ENCODE measurements around the gene HBG1.

DNA sequence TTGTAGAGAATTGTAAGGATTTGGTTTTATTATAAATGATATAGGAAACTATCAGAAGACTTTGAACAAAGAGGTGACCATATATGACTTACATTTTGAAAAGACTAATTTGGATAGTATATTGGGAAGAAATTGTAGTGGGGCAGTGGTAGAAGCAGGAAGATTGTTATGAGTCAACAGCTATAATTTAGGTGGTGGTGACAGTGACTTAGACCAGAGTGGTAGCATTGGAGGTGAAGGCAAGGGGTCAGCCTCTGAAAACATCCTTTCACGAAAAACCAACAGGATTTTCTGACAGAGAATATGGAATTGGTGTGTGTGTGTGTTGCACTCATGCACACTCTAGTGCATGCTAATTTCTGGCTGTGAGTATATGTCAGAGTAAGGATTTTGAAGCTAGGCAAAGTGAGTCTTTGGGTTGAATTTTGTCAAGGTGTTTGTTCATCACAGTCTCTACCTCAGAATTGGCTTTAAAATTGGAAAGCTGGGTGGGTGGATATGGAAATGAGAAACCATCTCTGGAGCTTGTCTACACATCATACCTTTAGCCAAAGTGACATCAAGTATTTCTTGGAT, 28.2 kb upstream of the HBG1 start:
- TF ChIP-seq, protein P1, sequence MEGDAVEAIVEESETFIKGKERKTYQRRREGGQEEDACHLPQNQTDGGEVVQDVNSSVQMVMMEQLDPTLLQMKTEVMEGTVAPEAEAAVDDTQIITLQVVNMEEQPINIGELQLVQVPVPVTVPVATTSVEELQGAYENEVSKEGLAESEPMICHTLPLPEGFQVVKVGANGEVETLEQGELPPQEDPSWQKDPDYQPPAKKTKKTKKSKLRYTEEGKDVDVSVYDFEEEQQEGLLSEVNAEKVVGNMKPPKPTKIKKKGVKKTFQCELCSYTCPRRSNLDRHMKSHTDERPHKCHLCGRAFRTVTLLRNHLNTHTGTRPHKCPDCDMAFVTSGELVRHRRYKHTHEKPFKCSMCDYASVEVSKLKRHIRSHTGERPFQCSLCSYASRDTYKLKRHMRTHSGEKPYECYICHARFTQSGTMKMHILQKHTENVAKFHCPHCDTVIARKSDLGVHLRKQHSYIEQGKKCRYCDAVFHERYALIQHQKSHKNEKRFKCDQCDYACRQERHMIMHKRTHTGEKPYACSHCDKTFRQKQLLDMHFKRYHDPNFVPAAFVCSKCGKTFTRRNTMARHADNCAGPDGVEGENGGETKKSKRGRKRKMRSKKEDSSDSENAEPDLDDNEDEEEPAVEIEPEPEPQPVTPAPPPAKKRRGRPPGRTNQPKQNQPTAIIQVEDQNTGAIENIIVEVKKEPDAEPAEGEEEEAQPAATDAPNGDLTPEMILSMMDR (IDR thresholded peaks at IDR 0.05; ENCODE audit: insufficient read depth, low read depth, low read length), result no peak
- no peak for TF ChIP-seq EZH2 (IDR thresholded peaks at IDR 0.05; ENCODE audit: insufficient read depth, low read length)

Measured in astrocyte (in vitro differentiated cells and primary cell).